GM18858 (cell line): Measurements from ENCODE around the gene TUBE1.
"Not testable (repeated sequence)": the region's sequence is repeated elsewhere in the genome, so short reads cannot be mapped to it uniquely, and the experiment has no call there.

Experiments
- ATAC-seq: cut with Tn5 transposase; IDR thresholded peaks from one replicate; pipeline ENCODE4 v1.9.1; 2021; ENCODE audit not compliant: unreplicated experiment

Gene TUBE1

DNA sequence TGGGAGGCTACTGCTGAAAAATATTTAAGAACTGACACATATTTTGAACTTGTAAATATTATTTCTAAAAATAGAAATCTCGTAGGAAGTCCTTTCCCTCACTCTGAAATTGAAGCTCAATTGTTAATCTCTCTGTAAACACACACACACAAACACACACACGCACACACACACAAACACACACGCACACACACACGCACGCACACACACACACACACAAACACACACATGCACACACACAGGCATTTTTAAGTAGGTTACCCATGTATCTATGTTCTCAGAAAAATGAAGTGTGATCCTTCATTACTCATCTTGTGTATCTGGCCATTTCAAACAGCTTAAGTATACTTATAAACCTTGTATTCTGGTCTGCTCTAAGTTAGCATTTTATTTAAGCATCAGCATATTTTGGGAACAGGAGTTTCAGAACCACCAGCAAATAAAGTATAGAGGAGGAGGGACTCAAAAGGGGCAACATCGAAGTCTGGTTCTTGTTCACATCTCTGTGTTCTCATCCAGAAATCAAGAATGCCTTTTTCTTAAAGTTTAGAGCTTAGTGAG lies 21.8 kb downstream of the TUBE1 start:
- ATAC-seq, result no peak

- no peak for ATAC-seq
These were observed 24.3 kb downstream of the TUBE1 start for GRCh38 chr6:112062966-112063365.

- no peak for ATAC-seq
These were observed 25.7 kb downstream of the TUBE1 start for GRCh38 chr6:112061605-112062004.

DNA sequence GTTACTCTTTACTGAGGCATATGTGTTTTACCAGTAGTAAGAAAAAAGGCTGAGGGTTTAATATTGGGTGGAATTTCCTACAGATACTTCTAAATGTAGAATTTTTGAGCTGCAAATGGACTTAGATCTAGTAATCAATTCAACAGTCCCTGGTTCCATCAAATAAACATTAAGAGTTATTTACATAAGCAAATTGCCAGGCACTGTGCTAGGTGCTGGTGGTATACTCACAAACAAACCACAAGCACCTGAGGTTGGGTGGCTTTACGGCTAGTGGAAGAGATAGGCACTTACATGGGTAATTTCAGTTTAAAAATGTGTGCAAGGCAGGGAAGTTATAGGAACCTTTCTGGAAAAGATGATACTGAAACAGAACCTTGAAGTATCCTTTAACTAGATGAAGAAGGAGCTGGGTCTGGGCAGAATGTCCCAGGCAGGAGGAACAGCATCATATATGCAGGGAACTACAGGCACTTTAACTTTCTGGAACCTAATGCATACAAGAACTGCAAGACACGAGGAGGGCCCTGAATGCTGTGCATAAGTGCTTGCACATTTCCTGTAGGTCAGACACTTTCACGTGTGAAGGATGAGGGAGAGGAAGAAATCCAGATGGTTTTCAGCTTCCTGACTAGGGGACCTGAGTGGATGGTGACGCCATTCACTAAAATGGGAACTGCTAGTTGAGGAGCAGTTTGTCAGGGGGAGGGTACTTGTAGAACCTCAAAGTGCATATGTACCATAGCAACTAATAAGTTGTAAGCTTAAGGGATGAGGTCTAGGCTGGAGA lies 28.8 kb downstream of the TUBE1 start:
- ATAC-seq, result no peak

DNA sequence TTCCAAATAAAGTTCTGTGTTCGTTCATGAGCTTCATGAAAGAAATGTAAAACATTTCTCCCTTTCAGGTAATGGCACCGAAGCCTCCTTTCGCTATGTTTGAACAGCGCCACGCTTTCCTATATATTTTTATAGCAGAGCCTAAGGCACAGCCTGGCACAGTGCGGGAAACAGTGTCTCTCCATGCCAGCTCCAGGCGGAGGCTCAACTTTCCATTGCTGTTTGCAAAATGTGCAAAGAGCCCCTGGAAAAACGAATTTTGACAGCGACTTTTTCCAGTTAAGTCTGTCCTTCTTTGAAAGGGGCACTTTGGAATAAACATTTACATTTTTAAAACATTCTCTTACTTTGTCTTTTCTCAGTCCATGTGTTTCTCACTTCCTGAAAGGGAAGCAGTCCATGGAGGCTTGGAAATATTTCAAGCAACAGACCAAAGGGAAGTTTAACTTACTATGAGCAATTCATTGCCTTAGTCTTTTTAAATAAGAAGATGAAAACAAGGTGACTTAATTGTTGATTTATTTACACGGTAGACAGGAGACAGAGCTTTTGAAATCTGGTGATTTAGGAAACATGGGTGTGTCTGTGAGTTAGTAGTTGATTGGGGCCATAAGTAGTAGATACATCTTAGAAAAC lies 32.6 kb downstream of the TUBE1 start:
- ATAC-seq, result no peak

- ATAC-seq, result no peak
These were observed 33.3 kb downstream of the TUBE1 start, which contains the start of gene CCN6 for GRCh38 chr6:112054001-112054400. Gene CCN6 (plus strand): TSS chr6:112054104. CDS start chr6:112054358, 254 bp downstream.

- not testable (repeated sequence) for ATAC-seq
These were observed 36.0 kb downstream of the TUBE1 start for GRCh38 chr6:112051251-112051740.

DNA sequence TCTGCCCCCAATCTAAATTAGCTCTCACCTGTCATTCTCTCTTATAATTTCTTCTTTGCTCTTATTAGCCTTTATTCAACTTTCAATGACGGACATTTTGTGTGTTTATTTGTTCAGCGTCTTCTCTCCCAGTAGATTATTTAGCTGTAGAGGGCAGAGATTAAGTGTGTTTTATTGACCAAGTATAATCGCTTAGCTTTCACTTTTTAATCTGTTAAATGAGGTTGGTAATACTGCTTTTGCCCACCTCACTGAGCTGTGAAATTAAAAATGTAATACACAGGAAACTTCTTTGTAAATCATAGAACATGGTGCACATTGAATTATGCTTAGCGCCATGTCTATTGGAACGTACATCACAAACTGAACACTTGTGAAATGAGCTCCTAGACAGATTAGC lies 36.9 kb downstream of the TUBE1 start:
- ATAC-seq, result no peak

DNA sequence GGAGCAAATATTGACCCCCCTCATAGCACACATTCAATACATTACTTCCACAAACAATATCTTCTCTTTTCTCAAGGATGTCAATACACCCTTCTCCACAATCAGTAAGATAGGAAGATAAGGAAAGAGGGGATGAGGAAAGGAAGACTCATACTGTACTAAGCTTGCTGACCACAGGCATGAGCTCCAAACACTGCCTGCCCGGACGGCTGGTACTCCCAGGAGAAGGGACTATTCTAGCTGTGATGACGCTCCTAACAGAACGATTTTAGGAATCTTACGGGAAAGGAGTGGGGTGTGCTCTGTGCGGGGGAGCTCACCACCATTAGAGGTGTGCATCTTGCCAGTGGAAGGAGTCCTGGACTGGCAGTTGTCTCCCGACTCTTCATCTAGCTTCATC lies 37.3 kb downstream of the TUBE1 start:
- no peak for ATAC-seq

DNA sequence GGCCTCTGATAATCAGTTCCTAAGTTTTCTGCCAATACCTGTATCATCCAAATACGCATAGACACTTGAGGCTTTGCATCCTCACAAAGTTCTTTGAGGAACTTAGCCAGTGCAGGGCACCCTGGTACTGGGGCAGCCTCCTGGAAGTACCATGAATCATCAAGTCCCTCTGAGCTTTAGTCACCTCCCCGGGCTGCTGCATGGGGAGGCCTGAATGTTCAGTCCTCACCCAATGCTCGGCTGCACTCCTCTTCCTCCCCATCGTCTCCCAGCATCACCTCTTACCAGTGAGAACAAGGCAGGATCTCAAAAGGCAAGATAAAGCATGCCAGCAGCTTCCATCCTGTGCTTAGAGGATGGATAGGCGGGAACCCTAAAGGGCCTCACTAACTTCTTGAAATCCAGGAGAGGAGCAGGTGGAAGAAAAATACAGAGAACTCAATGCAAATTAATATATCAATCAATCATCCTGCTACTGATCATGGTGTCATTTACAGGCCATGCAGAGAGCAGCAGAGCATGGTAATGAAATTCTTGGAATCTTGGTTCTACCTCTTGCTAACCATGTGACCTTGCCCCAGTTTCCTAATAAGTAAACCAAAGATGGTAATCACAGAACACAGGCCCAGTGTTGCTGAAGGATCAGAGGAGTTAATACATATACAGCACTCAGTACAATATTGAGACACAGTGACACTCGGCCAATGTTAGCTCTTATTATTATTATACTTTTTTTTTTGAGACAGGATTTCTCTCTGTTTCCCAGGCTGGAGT lies 38.1 kb downstream of the TUBE1 start:
- no peak for ATAC-seq

DNA sequence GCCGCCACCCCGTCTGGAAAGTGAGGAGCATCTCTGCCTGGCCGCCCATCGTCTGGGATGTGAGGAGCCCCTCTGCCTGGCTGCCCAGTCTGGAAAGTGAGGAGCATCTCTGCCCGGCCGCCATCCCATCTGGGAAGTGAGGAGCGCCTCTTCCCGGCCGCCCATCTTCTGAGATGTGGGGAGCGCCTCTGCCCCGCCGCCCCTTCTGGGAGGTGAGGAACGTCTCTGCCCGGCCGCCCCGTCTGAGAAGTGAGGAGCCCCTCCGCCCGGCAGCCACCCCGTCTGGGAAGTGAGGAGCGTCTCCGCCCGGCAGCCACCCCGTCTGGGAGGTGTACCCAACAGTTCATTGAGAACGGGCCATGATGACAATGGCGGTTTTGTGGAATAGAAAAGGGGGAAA lies 39.8 kb downstream of the TUBE1 start:
- ATAC-seq, result not testable (repeated sequence)

GRCh38 chr6:112044856-112045255 lies 42.4 kb downstream of the TUBE1 start:
- no peak for ATAC-seq

GRCh38 chr6:112044196-112044595 lies 43.1 kb downstream of the TUBE1 start:
- ATAC-seq, result no peak

- peak; percentile 89 for ATAC-seq
These were observed 44.0 kb downstream of the TUBE1 start for GRCh38 chr6:112043032-112044007.

- no peak for ATAC-seq
These were observed 45.7 kb downstream of the TUBE1 start for GRCh38 chr6:112041535-112041934.

DNA sequence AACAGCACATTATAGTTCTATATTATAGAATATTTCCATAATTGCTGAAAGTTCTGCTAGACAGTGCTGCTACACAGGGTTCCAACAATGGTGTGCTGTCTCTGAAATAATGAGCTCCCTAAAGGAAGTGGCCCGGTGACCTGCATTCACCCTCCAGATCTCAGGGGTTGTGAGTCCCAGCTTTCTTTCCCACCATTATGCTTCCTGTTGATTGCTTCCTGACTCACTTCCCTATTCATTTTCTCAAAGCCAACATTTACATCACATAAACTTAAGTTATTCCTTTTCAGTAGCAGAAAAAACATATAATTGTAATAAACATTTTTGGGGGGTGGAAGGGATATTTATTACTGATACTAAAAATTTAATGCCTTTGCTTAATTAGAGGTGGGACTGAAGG lies 46.3 kb downstream of the TUBE1 start:
- ATAC-seq, result no peak

- no peak for ATAC-seq
These were observed 47.9 kb downstream of the TUBE1 start for GRCh38 chr6:112039431-112039770.

DNA sequence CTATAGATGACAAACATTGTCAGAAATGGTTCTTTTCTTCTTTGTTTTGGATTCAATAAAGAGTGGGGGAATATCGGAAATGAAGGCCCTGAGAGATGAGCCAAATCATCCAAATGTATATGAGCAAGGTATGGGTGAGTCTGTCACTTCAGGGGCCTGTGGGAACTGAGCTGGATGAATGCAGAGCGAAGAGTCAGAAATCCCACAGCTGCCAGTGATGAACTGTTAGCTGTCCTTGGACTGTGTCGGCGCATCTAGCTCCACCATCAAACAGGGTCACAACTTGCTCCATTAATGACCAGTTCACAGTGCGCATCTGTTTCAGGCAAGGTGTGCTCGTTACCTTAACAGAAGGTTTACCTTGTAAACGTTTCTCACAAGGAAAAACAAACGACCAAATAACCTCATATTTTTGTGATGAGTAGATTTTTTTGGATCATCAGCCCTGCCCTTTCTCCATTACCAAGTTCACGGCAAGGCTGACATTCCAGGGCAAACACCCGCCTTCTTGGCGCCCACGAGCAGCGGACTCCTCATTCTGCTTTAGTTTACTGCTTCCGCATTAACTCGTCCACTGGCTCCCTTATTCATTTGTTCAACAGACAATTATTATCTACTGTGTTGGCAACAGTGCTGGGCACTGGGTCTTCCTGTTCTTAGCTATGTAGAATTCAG lies 48.4 kb downstream of the TUBE1 start:
- no peak for ATAC-seq

GRCh38 chr6:112038268-112038667 lies 49.0 kb downstream of the TUBE1 start:
- ATAC-seq, result no peak

DNA sequence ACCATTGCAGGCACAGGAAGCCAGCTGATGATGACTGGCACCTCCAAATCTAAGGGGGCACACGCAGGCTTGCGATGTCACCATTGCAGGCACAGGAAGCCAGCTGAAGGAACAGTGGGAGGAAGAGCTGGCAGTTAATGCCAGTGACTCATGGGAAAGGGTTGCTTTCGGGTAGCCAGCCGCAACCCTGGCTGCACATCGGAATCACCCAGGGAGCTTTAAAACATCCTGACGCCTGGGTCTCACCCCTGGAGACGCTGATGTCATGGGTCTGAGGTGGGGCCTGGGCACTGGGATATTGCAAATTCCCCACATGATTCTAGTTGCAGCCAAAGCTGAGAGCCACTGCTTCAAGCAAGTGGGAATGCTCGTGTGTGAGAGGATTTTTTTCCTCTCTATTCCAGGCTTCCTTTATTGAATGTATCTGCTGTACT lies 49.5 kb downstream of the TUBE1 start:
- ATAC-seq, result no peak
